DMS 273 (cell line): ENCODE measurements around the gene RPGRIP1L.

Experiments
- DNase-seq: peaks from one replicate; lab custom pipeline; 2025; ENCODE audit not compliant: unreplicated experiment; lab: John Stamatoyannopoulos, UW

Gene RPGRIP1L

GRCh38 chr16:53559270-53559951 is 144.2 kb downstream of the RPGRIP1L start:
- DNase-seq = no peak

GRCh38 chr16:53558710-53559109 is 144.9 kb downstream of the RPGRIP1L start:
- no peak for DNase-seq

DNA sequence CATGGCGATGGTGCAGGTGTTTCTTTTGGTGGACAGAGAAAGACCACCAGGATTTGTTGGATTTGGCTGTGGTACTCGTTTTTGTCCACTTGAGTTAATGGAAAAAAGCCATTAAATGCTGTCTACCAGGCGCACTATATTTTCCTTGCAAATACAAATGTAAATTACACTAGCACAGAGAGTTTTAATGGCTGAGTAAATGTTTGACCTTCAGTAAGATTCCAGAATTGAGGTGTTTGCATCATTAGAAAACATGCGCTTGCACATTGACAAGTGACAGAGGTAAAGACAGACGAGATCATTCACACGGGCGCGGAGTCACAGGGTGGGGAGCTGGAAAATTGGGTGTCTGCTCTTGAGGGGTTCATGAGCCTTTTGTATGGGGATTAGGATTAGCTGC is 147.1 kb downstream of the RPGRIP1L start:
- no peak for DNase-seq

- peak; percentile 93 for DNase-seq
Observed at GRCh38 chr16:53549970-53550690, 153.5 kb downstream of the RPGRIP1L start.
